Endodermal cell (in vitro differentiated cells): Measurements from ENCODE around the gene CD72. TPM values are rescaled to one million over a fixed set of nuclear protein-coding genes. Genes with fewer than 3 reads are reported as not detected.
"Not testable (repeated sequence)": the region's sequence is repeated elsewhere in the genome, so short reads cannot be mapped to it uniquely, and the experiment has no call there.

Source experiments
- DNase-seq: peaks from one replicate; pipeline ENCODE4 v3.0.0-alpha.2; 2017
- H3K27ac ChIP-seq: 2 replicates; pipeline ENCODE4 v1.5.1; 2013; ENCODE audit warnings: mild to moderate bottlenecking, low read depth, low read length, moderate library complexity
- H3K27me3 ChIP-seq: 2 replicates; pipeline ENCODE4 v1.6.1; 2013; ENCODE audit warnings: mild to moderate bottlenecking, low read length, moderate library complexity; ENCODE audit not compliant: insufficient read depth, control insufficient read depth, poor library complexity, severe bottlenecking
- H3K36me3 ChIP-seq: 2 replicates; pipeline ENCODE4 v1.7.0; 2013; ENCODE audit warnings: mild to moderate bottlenecking, low read length, moderate library complexity; ENCODE audit not compliant: control insufficient read depth, insufficient read depth
- H3K4me1 ChIP-seq: one replicate; pipeline ENCODE4 v1.7.0; 2013; ENCODE audit warnings: low read length; ENCODE audit not compliant: control insufficient read depth, insufficient read depth
- H3K4me3 ChIP-seq: 2 replicates; pipeline ENCODE4 v1.5.1; 2013; ENCODE audit warnings: mild to moderate bottlenecking, low read length, moderate library complexity
- H3K9ac ChIP-seq: 2 replicates; pipeline ENCODE4 v1.6.1; 2013; ENCODE audit warnings: mild to moderate bottlenecking, low read length, moderate library complexity; ENCODE audit not compliant: poor library complexity, severe bottlenecking; ENCODE audit errors: extremely low read depth
- H3K9me3 ChIP-seq: 2 replicates; pipeline ENCODE4 v1.6.1; 2013; ENCODE audit warnings: mild to moderate bottlenecking, low read length, moderate library complexity; ENCODE audit not compliant: control insufficient read depth
- H3K27ac Mint-ChIP-seq: 2 replicates; pipeline ENCODE4 v1.8.0; 2020; ENCODE audit warnings: mixed read lengths
- H3K27me3 Mint-ChIP-seq: 2 replicates; pipeline ENCODE4 v1.8.0; 2021; ENCODE audit warnings: mild to moderate bottlenecking, mixed read lengths; ENCODE audit not compliant: insufficient read depth
- H3K36me3 Mint-ChIP-seq: 2 replicates; pipeline ENCODE4 v1.8.0; 2020; ENCODE audit warnings: low read depth, mixed read lengths
- H3K4me1 Mint-ChIP-seq: 2 replicates; pipeline ENCODE4 v1.8.0; 2020; ENCODE audit warnings: mixed read lengths
- H3K4me3 Mint-ChIP-seq: 2 replicates; pipeline ENCODE4 v1.8.0; 2020; ENCODE audit warnings: mild to moderate bottlenecking, moderate library complexity, mixed read lengths
- H3K9me3 Mint-ChIP-seq: 2 replicates; pipeline ENCODE4 v1.8.0; 2020; ENCODE audit warnings: mild to moderate bottlenecking, mixed read lengths
- CTCF ChIP-seq: fragments of 200-600 bp; sonication (generic); conservative IDR thresholded peaks from 2 replicates; pipeline ENCODE4 v1.5.0; 2021; ENCODE audit warnings: antibody characterized with exemption, mild to moderate bottlenecking
- WGBS, 2 experiments: methylation state at CpG; one replicate each; pipeline versions ENCODE4 v1.1.5 to v1.1.7; 2013; ENCODE audit warnings: missing lambda C conversion rate in 2 of 2, mixed read lengths in 1 of 2; ENCODE audit not compliant: insufficient coverage in 1 of 2, insufficient read length in 1 of 2; 5-methylcytosine and 5-hydroxymethylcytosine counted together
- total RNA-seq, 2 donors: library from RNA; stranded (reverse); fragmentation: NEBNext Ultra II Directional in 1 of 2; extraction: Animal tissue kit (Norgen Biotek cat#: 25700) in 1 of 2; gene quantifications; 2 replicates in 1 of 2; 3 replicates in 1 of 2; pipeline ENCODE4 v1.2.1, GENCODE V29; 2021

The CD72 gene
- total RNA-seq, 2 donors from 2014 or later = 2.4 to 6.9 TPM

- H3K4me3 Mint-ChIP-seq = peak overlapping the region; percentile 81
- peaks cover 2% of the 10 kb centered on the region for H3K27me3 Mint-ChIP-seq
- H3K4me3 ChIP-seq = peak overlapping the region; percentile 81
- peaks cover 10% of the 10 kb centered on the region for H3K36me3 ChIP-seq
- peaks cover 5% of the 10 kb centered on the region for H3K4me1 Mint-ChIP-seq
- 50% methylated on average over 16 to 18 of the region's 18 CpGs for WGBS, 2 experiments
- H3K27me3 ChIP-seq = no peaks in the 10 kb centered on the region
- TF ChIP-seq CTCF = no peak
- no peak for DNase-seq
- no peak overlapping the region for H3K27ac Mint-ChIP-seq
- H3K36me3 Mint-ChIP-seq = peaks cover 14% of the 10 kb centered on the region
- H3K27ac ChIP-seq = peak overlapping the region; percentile 74
- H3K9me3 Mint-ChIP-seq = no peaks in the 10 kb centered on the region
- no peaks in the 10 kb centered on the region for H3K9me3 ChIP-seq
- H3K9ac ChIP-seq = peak overlapping the region; percentile 62
- peaks cover 6% of the 10 kb centered on the region for H3K4me1 ChIP-seq
Observed at GRCh38 chr9:35603506-35603985, 14.7 kb downstream of the CD72 start.

GRCh38 chr9:35599763-35600604, 18.2 kb downstream of the CD72 start:
- no peak overlapping the region for H3K9ac ChIP-seq
- H3K4me3 ChIP-seq = no peak overlapping the region
- peaks cover 3% of the 10 kb centered on the region for H3K4me1 Mint-ChIP-seq
- H3K9me3 Mint-ChIP-seq = peaks cover 3% of the 10 kb centered on the region
- DNase-seq = peak; percentile 62
- no peak overlapping the region for H3K27ac Mint-ChIP-seq
- no peak overlapping the region for H3K27ac ChIP-seq
- H3K27me3 ChIP-seq = no peaks in the 10 kb centered on the region
- TF ChIP-seq CTCF = peak; percentile 44
- no peaks in the 10 kb centered on the region for H3K4me1 ChIP-seq
- H3K4me3 Mint-ChIP-seq = no peak overlapping the region
- H3K36me3 Mint-ChIP-seq = no peaks in the 10 kb centered on the region
- H3K27me3 Mint-ChIP-seq = peaks cover 2% of the 10 kb centered on the region
- no peaks in the 10 kb centered on the region for H3K9me3 ChIP-seq
- 82 to 85% methylated on average over 9 to 14 of the region's 14 CpGs for WGBS, 2 experiments
- H3K36me3 ChIP-seq = no peaks in the 10 kb centered on the region

GRCh38 chr9:35598866-35599590, 19.2 kb downstream of the CD72 start:
- Mint-ChIP-seq H3K27ac (no peak overlapping the region), H3K36me3 (peaks cover 3% of the 10 kb centered on the region)

GRCh38 chr9:35596907-35597306, 21.3 kb downstream of the CD72 start:
- H3K4me1 ChIP-seq, H3K4me1 Mint-ChIP-seq, H3K36me3 ChIP-seq, H3K27ac ChIP-seq, H3K27ac Mint-ChIP-seq, H3K27me3 ChIP-seq, H3K4me3 ChIP-seq, H3K4me3 Mint-ChIP-seq, H3K9ac ChIP-seq, DNase-seq, H3K27me3 Mint-ChIP-seq: not testable (repeated sequence)
- 93% methylated on average over 1 to 2 of the region's 2 CpGs for WGBS, 2 experiments
- peaks cover 27% of the 10 kb centered on the region for H3K9me3 Mint-ChIP-seq
- peaks cover 22% of the 10 kb centered on the region for H3K9me3 ChIP-seq
- H3K36me3 Mint-ChIP-seq = peaks cover 13% of the 10 kb centered on the region

More at GRCh38 chr9:35598866-35599590, 19.2 kb downstream of the CD72 start:
- H3K4me3 Mint-ChIP-seq = no peak overlapping the region
- peaks cover 3% of the 10 kb centered on the region for H3K4me1 Mint-ChIP-seq
- Histone ChIP-seq H3K4me1 (no peaks in the 10 kb centered on the region), H3K9me3 (peaks cover 1% of the 10 kb centered on the region), H3K9ac (no peak overlapping the region), H3K27ac (no peak overlapping the region), H3K36me3 (no peaks in the 10 kb centered on the region), H3K27me3 (no peaks in the 10 kb centered on the region), H3K4me3 (no peak overlapping the region)
- 89 to 90% methylated on average over 5 to 11 of the region's 11 CpGs for WGBS, 2 experiments
- H3K9me3 Mint-ChIP-seq = peaks cover 11% of the 10 kb centered on the region
- peak; percentile 51 for DNase-seq
- TF ChIP-seq CTCF = no peak
- peaks cover 2% of the 10 kb centered on the region for H3K27me3 Mint-ChIP-seq
